Cardiac muscle cell (in vitro differentiated cells and primary cell): ENCODE results near the gene KDM4B. TPM values are rescaled to one million over a fixed set of nuclear protein-coding genes. Genes with fewer than 3 reads are reported as not detected.

Experiments
- DNase-seq, 2 donors: peaks; one replicate each; pipeline versions ENCODE4 v3.0.0 to v3.0.0-alpha.2; 2010 to 2017; ENCODE audit warnings: low read depth in 1 of 2, low spot score in 1 of 2
- H3K27ac ChIP-seq: fragments of 200-600 bp; sonication (generic); 2 replicates; pipeline ENCODE4 v1.5.1; 2016
- H3K27me3 ChIP-seq: fragments of 200-600 bp; sonication (generic); 2 replicates; pipeline ENCODE4 v1.6.0; 2016; ENCODE audit warnings: control low read depth
- H3K36me3 ChIP-seq: fragments of 200-600 bp; sonication (generic); 2 replicates; pipeline ENCODE4 v1.5.1; 2016; ENCODE audit warnings: control low read depth
- H3K4me1 ChIP-seq: fragments of 200-600 bp; sonication (generic); 2 replicates; pipeline ENCODE4 v1.8.1; 2017; ENCODE audit warnings: low read depth, mild to moderate bottlenecking, mixed run types
- H3K4me3 ChIP-seq: fragments of 200-600 bp; sonication (generic); 2 replicates; pipeline ENCODE4 v1.5.1; 2016; ENCODE audit warnings: mild to moderate bottlenecking
- H3K9me3 ChIP-seq: fragments of 200-600 bp; sonication (generic); 2 replicates; pipeline ENCODE4 v1.5.1; 2017; ENCODE audit warnings: low read depth, mild to moderate bottlenecking, control low read depth
- polyA plus RNA-seq: library from polyadenylated mRNA; unstranded; fragments of >200 nt; fragmentation: Nextera tagmentation; extraction: Ambion mirVana; gene quantifications from 2 replicates; pipeline ENCODE4 v1.2.1, GENCODE V29; 2016
- total RNA-seq: library from RNA; depleted of rRNA; stranded (reverse); fragments of >200 nt; gene quantifications from 2 replicates; pipeline ENCODE4 v1.2.3, GENCODE V29; 2016
- TF ChIP-seq, protein P1 (sequence below): IDR thresholded peaks from 2 replicates; pipeline ENCODE4 v1.5.1; 2012; ENCODE audit warnings: low read depth, mild to moderate bottlenecking, low read length

The KDM4B gene
- total and polyA plus RNA-seq, 2 experiments from 2014 or later = 74.6 to 90.6 TPM

DNA sequence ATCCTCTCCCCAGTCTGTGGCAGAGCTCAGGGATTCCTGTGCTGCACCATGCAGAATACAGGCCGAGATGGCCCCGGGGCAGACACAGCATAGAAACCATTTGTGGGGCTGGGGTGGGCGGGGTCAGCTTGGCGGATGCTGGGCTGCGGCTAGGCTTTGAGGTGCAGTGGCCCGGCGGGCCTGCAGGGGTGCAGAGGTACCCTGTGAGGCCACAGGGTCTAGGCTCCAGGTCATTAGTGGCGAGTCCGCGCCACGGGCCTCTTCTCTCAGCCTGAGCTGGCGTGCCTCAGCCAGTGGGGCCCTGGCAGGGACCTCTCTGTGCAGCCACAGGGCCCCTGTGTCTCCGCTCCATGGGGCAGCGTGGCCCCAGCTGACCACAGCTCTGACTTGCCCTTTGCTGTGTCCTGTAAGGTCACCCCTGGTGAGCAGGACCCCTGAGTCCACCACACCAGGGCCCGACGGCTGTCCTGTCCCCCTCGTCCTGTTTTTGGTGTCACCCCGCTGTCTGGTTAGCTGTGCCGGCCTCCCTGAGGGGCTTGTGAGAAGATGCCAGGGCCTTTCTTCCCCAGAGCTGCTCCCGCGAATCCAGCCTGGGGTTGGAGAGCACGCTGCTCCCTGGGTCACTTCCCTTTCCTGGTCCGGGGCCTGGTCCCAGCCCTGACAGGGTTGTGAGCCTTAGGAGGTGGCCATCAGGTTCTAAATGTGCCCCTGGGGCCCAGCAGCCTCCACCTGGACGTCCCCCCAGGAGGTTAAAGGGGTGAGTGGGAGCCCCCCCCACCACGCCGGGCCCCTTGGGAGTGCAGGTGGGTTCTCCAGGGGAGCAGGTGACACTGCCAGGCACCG, 12.1 kb downstream of the KDM4B start:
- peaks cover 41% of the 10 kb centered on the region for H3K4me1 ChIP-seq
- no peak overlapping the region for H3K4me3 ChIP-seq
- no peak overlapping the region for H3K27ac ChIP-seq
- no peaks in the 10 kb centered on the region for H3K27me3 ChIP-seq
- TF ChIP-seq, protein P1, sequence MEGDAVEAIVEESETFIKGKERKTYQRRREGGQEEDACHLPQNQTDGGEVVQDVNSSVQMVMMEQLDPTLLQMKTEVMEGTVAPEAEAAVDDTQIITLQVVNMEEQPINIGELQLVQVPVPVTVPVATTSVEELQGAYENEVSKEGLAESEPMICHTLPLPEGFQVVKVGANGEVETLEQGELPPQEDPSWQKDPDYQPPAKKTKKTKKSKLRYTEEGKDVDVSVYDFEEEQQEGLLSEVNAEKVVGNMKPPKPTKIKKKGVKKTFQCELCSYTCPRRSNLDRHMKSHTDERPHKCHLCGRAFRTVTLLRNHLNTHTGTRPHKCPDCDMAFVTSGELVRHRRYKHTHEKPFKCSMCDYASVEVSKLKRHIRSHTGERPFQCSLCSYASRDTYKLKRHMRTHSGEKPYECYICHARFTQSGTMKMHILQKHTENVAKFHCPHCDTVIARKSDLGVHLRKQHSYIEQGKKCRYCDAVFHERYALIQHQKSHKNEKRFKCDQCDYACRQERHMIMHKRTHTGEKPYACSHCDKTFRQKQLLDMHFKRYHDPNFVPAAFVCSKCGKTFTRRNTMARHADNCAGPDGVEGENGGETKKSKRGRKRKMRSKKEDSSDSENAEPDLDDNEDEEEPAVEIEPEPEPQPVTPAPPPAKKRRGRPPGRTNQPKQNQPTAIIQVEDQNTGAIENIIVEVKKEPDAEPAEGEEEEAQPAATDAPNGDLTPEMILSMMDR = no peak
- no peaks in the 10 kb centered on the region for H3K9me3 ChIP-seq
- no peak for DNase-seq
- H3K36me3 ChIP-seq = no peaks in the 10 kb centered on the region

DNA sequence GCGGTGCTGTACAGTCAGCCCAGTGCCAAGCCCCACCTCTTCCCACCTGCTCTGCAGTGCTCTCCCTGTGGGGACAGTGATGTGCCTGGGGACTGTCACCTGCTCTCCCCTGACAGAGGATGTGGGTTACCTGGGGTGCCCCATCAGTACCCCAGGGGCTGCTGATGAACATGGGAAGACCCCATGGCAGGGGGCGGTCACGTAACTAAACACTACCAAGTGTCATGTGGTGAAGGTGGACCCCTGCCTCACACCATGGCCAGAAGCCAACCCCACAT, 12.7 kb downstream of the KDM4B start:
- H3K27me3 ChIP-seq = no peaks in the 10 kb centered on the region

DNA sequence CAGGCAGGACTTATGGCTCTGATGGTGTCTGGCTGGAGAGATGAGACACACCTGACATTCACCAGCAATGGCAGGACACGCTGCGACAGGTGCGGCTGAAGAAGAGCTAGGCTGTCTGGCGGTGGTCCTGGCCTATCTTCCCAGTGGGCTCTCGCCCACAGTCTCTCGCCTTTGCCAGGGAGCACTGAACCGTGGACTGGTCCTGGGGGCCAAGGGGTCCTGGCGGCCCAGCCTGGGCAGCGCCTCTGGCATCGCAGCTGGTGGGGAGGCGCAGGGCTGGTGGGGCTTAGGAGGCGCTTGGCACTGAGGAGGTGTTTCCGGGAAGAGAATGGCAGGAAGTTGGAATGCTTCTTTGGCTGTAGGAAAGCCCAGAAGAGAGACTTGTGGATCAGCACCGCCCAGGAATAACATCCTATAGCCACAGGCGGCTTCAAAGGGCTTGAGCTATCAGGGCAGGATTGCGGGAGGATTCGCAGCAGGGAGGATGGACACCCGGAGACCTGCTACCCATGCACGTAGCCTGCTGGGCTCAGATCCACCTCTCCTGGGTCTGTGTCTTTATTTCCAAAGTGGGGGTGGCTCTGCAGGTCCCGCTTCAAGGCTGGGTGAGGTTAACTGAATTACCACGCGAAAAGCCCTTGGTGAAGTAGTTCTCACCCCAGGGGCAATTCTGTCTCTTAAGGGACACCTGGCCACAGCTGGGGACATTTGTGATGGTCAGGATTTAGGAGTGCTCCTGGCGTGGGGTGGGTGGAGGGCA, 14.6 kb downstream of the KDM4B start:
- H3K4me1 ChIP-seq = peaks cover 44% of the 10 kb centered on the region
- no peaks in the 10 kb centered on the region for H3K9me3 ChIP-seq
- no peak for DNase-seq

More for the DNA sequence above, 12.7 kb downstream of the KDM4B start:
- Histone ChIP-seq H3K36me3 (no peaks in the 10 kb centered on the region), H3K9me3 (no peaks in the 10 kb centered on the region), H3K4me1 (peaks cover 41% of the 10 kb centered on the region), H3K27ac (no peak overlapping the region), H3K4me3 (no peak overlapping the region)
- TF ChIP-seq, protein P1 = no peak
- no peak for DNase-seq

DNA sequence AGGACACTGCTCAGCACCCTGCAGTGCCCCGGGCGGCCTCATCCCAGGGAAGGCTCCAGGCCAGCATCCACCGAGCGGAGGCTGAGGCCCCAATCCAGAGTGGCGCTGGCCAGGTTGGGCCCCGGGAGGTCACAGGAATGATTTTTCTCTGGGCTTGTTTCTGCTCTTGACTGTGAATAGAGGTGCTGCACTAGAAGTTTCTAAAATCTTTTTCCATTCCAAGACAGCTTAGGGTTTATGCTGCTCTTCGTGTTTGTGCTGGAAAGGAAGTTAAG, 15.1 kb downstream of the KDM4B start:
- no peak for DNase-seq

More for the DNA sequence above, 14.6 kb downstream of the KDM4B start:
- H3K27me3 ChIP-seq = no peaks in the 10 kb centered on the region
- peak overlapping the region; percentile 90 for H3K27ac ChIP-seq
- no peak overlapping the region for H3K4me3 ChIP-seq
- H3K36me3 ChIP-seq = no peaks in the 10 kb centered on the region
- TF ChIP-seq, protein P1 = no peak

DNA sequence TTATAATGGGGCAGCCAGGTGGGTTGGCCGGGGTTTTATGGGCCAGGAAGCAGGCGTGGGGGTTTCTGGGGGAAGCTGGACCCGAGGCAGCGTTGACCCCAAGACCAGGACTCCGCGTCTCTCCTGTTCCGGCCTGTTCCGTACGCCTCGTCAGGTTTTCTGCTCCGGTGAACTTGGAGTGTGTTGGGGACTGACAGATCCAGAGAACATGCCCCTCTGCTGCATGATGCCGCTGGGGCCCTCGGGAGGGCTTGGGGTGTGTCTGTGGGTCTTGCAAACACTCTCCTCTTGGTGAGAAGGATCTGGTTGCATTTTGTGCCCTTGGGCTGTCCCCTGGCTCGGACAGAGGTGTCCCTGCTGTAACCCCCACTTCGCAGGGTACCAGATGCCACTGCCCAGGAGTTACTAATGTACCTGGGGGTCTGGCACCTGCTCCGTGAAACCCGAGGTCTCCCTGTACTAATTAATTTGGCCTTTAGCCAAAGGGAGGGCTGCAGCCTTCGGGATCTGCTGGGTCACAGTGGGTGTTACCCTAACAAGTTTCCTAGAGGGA, 15.6 kb downstream of the KDM4B start:
- H3K27ac ChIP-seq = peak overlapping the region; percentile 90
- no peak for DNase-seq
- no peak overlapping the region for H3K4me3 ChIP-seq
- no peaks in the 10 kb centered on the region for H3K9me3 ChIP-seq
- H3K4me1 ChIP-seq = peaks cover 53% of the 10 kb centered on the region
- H3K27me3 ChIP-seq = no peaks in the 10 kb centered on the region
- TF ChIP-seq, protein P1 = no peak
- H3K36me3 ChIP-seq = no peaks in the 10 kb centered on the region

More for the DNA sequence above, 15.1 kb downstream of the KDM4B start:
- Histone ChIP-seq H3K27me3 (no peaks in the 10 kb centered on the region), H3K9me3 (no peaks in the 10 kb centered on the region), H3K36me3 (no peaks in the 10 kb centered on the region), H3K27ac (peak overlapping the region; percentile 90), H3K4me3 (no peak overlapping the region), H3K4me1 (peaks cover 49% of the 10 kb centered on the region)
- TF ChIP-seq, protein P1 = no peak
